ENCODE measurements around the gene HSPA14.

DNA sequence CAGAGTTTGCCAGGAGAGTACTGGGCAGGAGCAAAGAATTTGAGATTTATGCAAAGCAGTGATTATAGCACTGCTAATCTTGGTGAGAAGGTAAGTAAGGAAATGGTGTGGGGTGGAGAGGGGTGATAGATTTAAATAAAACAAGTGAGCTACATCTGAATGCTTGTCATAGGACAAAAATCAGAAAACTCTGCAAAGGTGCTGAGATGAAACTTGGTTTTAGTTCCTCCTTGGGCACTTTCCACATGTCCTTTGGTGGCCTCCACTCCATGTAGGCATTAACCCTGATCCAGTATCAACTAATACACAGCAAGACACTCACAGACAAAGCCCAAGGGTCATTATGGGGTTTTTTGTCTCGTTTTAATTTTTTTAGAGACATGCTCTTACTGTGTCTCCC lies 37.7 kb upstream of the HSPA14 start:
- TF ChIP-seq, protein P1, sequence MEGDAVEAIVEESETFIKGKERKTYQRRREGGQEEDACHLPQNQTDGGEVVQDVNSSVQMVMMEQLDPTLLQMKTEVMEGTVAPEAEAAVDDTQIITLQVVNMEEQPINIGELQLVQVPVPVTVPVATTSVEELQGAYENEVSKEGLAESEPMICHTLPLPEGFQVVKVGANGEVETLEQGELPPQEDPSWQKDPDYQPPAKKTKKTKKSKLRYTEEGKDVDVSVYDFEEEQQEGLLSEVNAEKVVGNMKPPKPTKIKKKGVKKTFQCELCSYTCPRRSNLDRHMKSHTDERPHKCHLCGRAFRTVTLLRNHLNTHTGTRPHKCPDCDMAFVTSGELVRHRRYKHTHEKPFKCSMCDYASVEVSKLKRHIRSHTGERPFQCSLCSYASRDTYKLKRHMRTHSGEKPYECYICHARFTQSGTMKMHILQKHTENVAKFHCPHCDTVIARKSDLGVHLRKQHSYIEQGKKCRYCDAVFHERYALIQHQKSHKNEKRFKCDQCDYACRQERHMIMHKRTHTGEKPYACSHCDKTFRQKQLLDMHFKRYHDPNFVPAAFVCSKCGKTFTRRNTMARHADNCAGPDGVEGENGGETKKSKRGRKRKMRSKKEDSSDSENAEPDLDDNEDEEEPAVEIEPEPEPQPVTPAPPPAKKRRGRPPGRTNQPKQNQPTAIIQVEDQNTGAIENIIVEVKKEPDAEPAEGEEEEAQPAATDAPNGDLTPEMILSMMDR (IDR thresholded peaks at IDR 0.05; ENCODE audit: low read length): no peak
- TF ChIP-seq EZH2 (optimal IDR thresholded peaks at IDR 0.05; ENCODE audit: low read depth, low read length): no peak
